Suprapubic skin (tissue), 3 donors: ENCODE measurements around the gene RAB11A.

Source experiments
- CTCF ChIP-seq, 2 donors: fragments of 200-600 bp in 1 of 2; fragments of 450-650 bp in 1 of 2; sonication (generic) in 1 of 2; IDR thresholded peaks; one replicate each; pipeline ENCODE4 v1.5.1; 2016 to 2019; ENCODE audit warnings: antibody characterized with exemption in 2 of 2, mild to moderate bottlenecking in 1 of 2, moderate library complexity in 1 of 2
- EP300 ChIP-seq: sonication (generic); formaldehyde crosslinking; IDR thresholded peaks from one replicate; pipeline ENCODE4 v1.6.1; 2017; ENCODE audit warnings: antibody characterized with exemption
- POLR2A ChIP-seq, 2 donors: fragments of 450-650 bp; IDR thresholded peaks; one replicate each; pipeline ENCODE4 v1.6.1; 2017; ENCODE audit warnings: antibody characterized with exemption in 2 of 2, mild to moderate bottlenecking in 2 of 2, moderate library complexity in 2 of 2

DNA sequence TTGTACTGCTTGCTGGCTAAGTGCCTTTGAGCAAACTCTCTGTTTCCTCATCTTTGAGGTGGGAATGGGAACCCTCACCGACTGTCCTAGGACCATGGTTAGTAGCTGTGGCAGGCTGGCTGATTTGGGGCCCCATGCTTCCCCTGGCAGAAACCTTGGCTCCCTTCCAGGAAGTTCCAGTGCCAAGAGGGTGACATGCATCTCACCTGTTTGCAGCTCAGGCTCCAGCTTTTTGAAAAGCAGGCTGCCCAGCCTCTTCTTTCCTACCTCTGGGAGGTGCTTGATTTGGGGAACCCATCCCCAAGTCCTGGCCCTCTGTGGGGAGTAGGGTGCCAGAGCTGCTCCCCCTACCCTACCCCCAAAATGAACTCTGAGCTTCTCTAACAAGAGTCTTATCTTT is 50.8 kb downstream of the RAB11A start:
- TF ChIP-seq EP300 (no peak), CTCF (IDR thresholded peaks at IDR 0.05) (no peak), POLR2A (IDR thresholded peaks at IDR 0.05) (no peak)
